C4-2B (cell line): ENCODE results near the gene PLK5.

Source experiments
- ZFX ChIP-seq: fragments of 450-650 bp; IDR thresholded peaks from 2 replicates; pipeline ENCODE4 v1.6.1; 2017
- TF ChIP-seq, protein P1 (sequence below): fragments of 450-650 bp; conservative IDR thresholded peaks from 2 replicates; pipeline ENCODE4 v1.5.1; 2017; ENCODE audit warnings: mild to moderate bottlenecking

DNA sequence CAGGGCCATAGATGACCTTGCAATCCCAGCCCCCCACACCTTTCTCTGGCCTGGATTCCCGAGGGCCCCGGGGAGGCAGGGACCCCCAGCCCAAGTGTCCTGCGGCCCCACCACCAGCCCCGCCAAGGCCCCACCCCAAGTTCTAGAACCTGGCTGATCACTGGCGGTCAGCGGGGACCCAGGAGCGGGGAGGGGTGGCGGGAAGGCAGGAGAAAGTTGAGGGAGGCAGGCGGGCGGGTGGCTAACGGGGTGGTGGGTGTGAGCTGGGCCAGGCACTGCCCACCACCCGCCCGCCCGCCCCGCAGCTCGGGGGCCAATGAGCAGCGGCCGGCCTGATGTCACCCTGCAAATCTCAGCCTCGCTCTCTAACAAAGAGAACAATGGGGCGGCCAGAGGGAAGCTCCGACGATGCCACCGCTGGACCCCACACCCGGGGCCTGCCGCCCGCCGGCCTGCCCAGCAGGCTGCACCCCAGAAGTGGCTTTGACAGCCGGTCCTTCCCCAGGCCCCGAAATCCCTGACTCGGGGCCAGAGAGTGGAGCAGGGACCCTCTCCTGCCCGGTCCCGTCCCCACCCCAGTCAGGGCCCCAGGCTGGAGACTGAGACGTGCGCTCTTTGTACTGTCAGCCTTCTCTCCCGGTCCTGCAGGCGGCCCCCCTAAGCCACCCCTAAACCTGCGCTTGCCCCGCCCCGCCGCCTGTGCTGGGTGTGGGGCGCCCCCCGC, 42.7 kb downstream of the PLK5 start:
- TF ChIP-seq, protein P1, sequence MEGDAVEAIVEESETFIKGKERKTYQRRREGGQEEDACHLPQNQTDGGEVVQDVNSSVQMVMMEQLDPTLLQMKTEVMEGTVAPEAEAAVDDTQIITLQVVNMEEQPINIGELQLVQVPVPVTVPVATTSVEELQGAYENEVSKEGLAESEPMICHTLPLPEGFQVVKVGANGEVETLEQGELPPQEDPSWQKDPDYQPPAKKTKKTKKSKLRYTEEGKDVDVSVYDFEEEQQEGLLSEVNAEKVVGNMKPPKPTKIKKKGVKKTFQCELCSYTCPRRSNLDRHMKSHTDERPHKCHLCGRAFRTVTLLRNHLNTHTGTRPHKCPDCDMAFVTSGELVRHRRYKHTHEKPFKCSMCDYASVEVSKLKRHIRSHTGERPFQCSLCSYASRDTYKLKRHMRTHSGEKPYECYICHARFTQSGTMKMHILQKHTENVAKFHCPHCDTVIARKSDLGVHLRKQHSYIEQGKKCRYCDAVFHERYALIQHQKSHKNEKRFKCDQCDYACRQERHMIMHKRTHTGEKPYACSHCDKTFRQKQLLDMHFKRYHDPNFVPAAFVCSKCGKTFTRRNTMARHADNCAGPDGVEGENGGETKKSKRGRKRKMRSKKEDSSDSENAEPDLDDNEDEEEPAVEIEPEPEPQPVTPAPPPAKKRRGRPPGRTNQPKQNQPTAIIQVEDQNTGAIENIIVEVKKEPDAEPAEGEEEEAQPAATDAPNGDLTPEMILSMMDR: no peak
- no peak for TF ChIP-seq ZFX
